ENCODE results near the gene NEXMIF. TPM values are rescaled to one million over a fixed set of nuclear protein-coding genes. Genes with fewer than 3 reads are reported as not detected.

Gene NEXMIF
- total RNA-seq, 1 experiment from 2014 or later = not detected

GRCh38 chrX:74784629-74785028, 140.6 kb downstream of the NEXMIF start:
- H3K9me3 ChIP-seq (ENCODE audit: insufficient read depth, low read depth) = no peaks in the 10 kb centered on the region
- ChIA-PET CTCF (no interaction called here), POLR2A (ENCODE audit: unreplicated experiment) (no interaction called here)
- H3K27me3 ChIP-seq (ENCODE audit: insufficient read depth, low read depth) = no peaks in the 10 kb centered on the region
- no peak for TF ChIP-seq EZH2 (IDR thresholded peaks at IDR 0.05; ENCODE audit: low read depth)
- TF ChIP-seq, protein P1, sequence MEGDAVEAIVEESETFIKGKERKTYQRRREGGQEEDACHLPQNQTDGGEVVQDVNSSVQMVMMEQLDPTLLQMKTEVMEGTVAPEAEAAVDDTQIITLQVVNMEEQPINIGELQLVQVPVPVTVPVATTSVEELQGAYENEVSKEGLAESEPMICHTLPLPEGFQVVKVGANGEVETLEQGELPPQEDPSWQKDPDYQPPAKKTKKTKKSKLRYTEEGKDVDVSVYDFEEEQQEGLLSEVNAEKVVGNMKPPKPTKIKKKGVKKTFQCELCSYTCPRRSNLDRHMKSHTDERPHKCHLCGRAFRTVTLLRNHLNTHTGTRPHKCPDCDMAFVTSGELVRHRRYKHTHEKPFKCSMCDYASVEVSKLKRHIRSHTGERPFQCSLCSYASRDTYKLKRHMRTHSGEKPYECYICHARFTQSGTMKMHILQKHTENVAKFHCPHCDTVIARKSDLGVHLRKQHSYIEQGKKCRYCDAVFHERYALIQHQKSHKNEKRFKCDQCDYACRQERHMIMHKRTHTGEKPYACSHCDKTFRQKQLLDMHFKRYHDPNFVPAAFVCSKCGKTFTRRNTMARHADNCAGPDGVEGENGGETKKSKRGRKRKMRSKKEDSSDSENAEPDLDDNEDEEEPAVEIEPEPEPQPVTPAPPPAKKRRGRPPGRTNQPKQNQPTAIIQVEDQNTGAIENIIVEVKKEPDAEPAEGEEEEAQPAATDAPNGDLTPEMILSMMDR (conservative IDR thresholded peaks at IDR 0.05) = no peak
- no peaks in the 10 kb centered on the region for H3K36me3 ChIP-seq (ENCODE audit: low read depth)
- no peaks in the 10 kb centered on the region for H3K9me2 ChIP-seq (ENCODE audit: insufficient read depth)
- no peak overlapping the region for H3K4me2 ChIP-seq
- H4K20me1 ChIP-seq (ENCODE audit: insufficient read depth) = no peaks in the 10 kb centered on the region
- no TSS peak for BruUV-seq (replicated peaks)
- H3K27ac ChIP-seq = no peak overlapping the region
- no peaks in the 10 kb centered on the region for H3K79me2 ChIP-seq (ENCODE audit: low read depth)
- H3K4me1 ChIP-seq (replicated peaks; ENCODE audit: insufficient read depth) = no peaks in the 10 kb centered on the region
- H3K4me3 ChIP-seq = no peak overlapping the region
- H2AFZ ChIP-seq = no peak overlapping the region
- no peak for DNase-seq
- intact Hi-C loops (cut with micrococcal nuclease; ENCODE audit: unreplicated experiment) = no loop called here
- H3F3A ChIP-seq (ENCODE audit: insufficient read depth, low read depth) = no peaks in the 10 kb centered on the region

DNA sequence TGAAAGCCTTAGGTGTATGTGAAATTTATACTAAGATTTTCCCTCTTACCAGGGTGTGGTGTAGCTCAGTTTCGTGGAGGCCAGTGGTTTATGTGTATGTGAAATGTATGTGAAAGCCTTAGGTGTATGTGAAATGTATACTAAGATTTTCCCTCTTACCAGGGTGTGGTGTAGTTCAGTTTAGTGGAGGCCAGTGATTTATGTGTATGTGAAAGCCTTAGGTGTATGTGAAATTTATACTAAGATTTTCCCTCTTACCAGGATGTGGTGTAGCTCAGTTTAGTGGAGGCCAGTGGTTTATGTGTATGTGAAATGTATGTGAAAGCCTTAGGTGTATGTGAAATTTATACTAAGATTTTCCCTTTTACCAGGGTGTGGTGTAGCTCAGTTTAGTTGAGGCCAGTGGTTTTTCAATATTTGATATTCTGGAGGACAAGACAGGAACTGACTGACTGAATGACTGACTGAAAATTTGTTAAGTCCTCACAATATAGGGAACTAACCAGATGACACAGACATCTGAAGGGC, 143.7 kb downstream of the NEXMIF start:
- no peak for DNase-seq
- Histone ChIP-seq H3K4me2 (no peak overlapping the region), H3K27me3 (ENCODE audit: insufficient read depth, low read depth) (no peaks in the 10 kb centered on the region), H3K27ac (no peak overlapping the region), H4K20me1 (ENCODE audit: insufficient read depth) (no peaks in the 10 kb centered on the region), H3K4me1 (replicated peaks; ENCODE audit: insufficient read depth) (no peaks in the 10 kb centered on the region), H3K4me3 (no peak overlapping the region), H2AFZ (no peak overlapping the region), H3K9me2 (ENCODE audit: insufficient read depth) (no peaks in the 10 kb centered on the region), H3F3A (ENCODE audit: insufficient read depth, low read depth) (no peaks in the 10 kb centered on the region), H3K9me3 (ENCODE audit: insufficient read depth, low read depth) (no peaks in the 10 kb centered on the region), H3K79me2 (ENCODE audit: low read depth) (no peaks in the 10 kb centered on the region), H3K36me3 (ENCODE audit: low read depth) (no peaks in the 10 kb centered on the region)
- ChIA-PET POLR2A (ENCODE audit: unreplicated experiment) (no interaction called here), CTCF (no interaction called here)
- no TSS peak for BruUV-seq (replicated peaks)
- TF ChIP-seq, protein P1 (conservative IDR thresholded peaks at IDR 0.05) = no peak
- TF ChIP-seq EZH2 (IDR thresholded peaks at IDR 0.05; ENCODE audit: low read depth) = no peak
- intact Hi-C loops (cut with micrococcal nuclease; ENCODE audit: unreplicated experiment) = no loop called here

DNA sequence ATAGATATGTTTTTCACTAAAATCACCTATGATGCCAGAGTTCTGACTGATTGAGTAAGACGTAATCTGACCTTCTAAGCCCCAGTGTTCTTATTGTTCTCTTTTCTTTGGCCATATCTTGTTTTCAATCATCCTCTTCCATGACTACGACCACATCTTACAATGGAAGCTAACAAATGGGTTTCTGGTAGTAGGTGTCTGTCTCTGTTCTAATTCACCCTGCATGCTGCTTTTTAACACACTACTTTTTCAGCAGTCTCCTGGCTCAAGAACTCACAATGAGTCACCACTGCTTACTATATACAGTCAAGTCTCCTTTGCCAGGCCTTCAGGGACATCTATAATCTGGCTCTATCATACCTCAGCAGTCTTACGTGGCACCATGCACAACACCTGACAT, 146.1 kb downstream of the NEXMIF start:
- Histone ChIP-seq H3K36me3 (ENCODE audit: low read depth) (no peaks in the 10 kb centered on the region), H3K4me1 (replicated peaks; ENCODE audit: insufficient read depth) (no peaks in the 10 kb centered on the region), H2AFZ (no peak overlapping the region), H3K4me3 (no peak overlapping the region), H4K20me1 (ENCODE audit: insufficient read depth) (no peaks in the 10 kb centered on the region), H3K79me2 (ENCODE audit: low read depth) (no peaks in the 10 kb centered on the region), H3K27me3 (ENCODE audit: insufficient read depth, low read depth) (no peaks in the 10 kb centered on the region), H3F3A (ENCODE audit: insufficient read depth, low read depth) (no peaks in the 10 kb centered on the region), H3K27ac (no peak overlapping the region), H3K9me2 (ENCODE audit: insufficient read depth) (no peaks in the 10 kb centered on the region), H3K4me2 (no peak overlapping the region), H3K9me3 (ENCODE audit: insufficient read depth, low read depth) (no peaks in the 10 kb centered on the region)
- no peak for DNase-seq
- BruUV-seq (replicated peaks) = no TSS peak
- TF ChIP-seq EZH2 (IDR thresholded peaks at IDR 0.05; ENCODE audit: low read depth) = no peak
- TF ChIP-seq, protein P1 (conservative IDR thresholded peaks at IDR 0.05) = no peak
- intact Hi-C loops (cut with micrococcal nuclease; ENCODE audit: unreplicated experiment) = no loop called here
- POLR2A ChIA-PET (ENCODE audit: unreplicated experiment) = interaction anchor here (0.6 kb wide), 1 partner anchor 164 kb away, joined by 4 read pairs; the partner anchor contains the start of gene RLIM
- CTCF ChIA-PET = no interaction called here

All from PC-9 (cell line).